ENCODE data around the gene CDHR5.

CDHR5 gene

GRCh38 chr11:624705-625635 lies at the start of gene CDHR5:
CDHR5 (minus strand) TSS chr11:624955; CDS start chr11:624902, 53 bp downstream.
- no peak within 1 kb of the TSS for H3K4me3 ChIP-seq (replicated peaks; ENCODE audit: low read depth, low read length)
- DNase-seq (ENCODE audit: low read depth): no peak
- TF ChIP-seq, protein P1, sequence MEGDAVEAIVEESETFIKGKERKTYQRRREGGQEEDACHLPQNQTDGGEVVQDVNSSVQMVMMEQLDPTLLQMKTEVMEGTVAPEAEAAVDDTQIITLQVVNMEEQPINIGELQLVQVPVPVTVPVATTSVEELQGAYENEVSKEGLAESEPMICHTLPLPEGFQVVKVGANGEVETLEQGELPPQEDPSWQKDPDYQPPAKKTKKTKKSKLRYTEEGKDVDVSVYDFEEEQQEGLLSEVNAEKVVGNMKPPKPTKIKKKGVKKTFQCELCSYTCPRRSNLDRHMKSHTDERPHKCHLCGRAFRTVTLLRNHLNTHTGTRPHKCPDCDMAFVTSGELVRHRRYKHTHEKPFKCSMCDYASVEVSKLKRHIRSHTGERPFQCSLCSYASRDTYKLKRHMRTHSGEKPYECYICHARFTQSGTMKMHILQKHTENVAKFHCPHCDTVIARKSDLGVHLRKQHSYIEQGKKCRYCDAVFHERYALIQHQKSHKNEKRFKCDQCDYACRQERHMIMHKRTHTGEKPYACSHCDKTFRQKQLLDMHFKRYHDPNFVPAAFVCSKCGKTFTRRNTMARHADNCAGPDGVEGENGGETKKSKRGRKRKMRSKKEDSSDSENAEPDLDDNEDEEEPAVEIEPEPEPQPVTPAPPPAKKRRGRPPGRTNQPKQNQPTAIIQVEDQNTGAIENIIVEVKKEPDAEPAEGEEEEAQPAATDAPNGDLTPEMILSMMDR (IDR thresholded peaks at IDR 0.05; ENCODE audit: low read length, missing control alignments): no peak

DNA sequence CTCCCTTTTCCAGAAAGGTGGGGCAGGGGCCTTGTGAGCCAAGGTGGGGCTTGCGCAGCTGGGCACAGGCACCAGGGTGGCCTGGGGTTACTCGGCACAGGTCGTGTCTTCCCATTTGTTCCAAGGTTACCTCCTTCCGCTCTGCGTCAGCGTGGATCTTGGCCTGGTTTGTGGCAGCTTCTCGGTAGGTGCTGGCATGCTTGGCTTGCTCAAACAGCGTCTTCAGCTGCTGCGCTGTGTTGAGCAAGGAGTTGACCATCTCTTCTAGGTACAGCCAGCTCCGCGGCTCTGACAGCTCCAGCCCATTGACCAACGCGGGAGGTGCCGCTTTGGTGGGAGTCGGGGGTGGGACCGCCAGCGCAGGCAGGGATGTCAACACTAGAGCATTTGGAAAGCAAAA lies 49.7 kb upstream of the CDHR5 start:
- no peak for DNase-seq (ENCODE audit: low read depth)
- TF ChIP-seq, protein P1 (IDR thresholded peaks at IDR 0.05; ENCODE audit: low read length, missing control alignments): no peak
- H3K4me3 ChIP-seq (replicated peaks; ENCODE audit: low read depth, low read length): no peak overlapping the region

DNA sequence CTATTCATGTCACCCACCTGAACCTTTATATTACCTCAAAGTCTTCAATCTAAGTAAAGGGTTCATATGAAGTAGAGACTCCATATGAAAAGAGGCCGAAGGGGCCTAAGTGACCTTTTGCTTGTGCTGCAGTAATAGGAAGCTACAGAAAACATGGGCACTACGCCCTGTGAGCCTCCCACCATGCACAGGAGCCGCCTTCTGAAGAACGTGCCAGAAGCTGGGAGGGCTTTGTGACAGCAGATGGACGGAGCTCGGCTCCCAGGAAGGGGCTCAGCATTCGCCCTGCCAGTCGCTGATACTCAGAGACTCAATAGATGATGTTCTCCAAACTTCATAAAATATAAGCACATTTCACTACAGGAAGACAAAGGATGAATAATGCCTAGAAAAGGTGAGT lies 49.1 kb upstream of the CDHR5 start:
- H3K4me3 ChIP-seq (replicated peaks; ENCODE audit: low read depth, low read length): no peak overlapping the region
- DNase-seq (ENCODE audit: low read depth): no peak
- TF ChIP-seq, protein P1 (IDR thresholded peaks at IDR 0.05; ENCODE audit: low read length, missing control alignments): no peak

- H3K4me3 ChIP-seq (replicated peaks; ENCODE audit: low read depth, low read length): no peak overlapping the region
- TF ChIP-seq, protein P1 (IDR thresholded peaks at IDR 0.05; ENCODE audit: low read length, missing control alignments): no peak
- peak; percentile 5 for DNase-seq (ENCODE audit: low read depth)
Observed at GRCh38 chr11:665704-666281, 41.0 kb upstream of the CDHR5 start.

GRCh38 chr11:665062-665703 lies 40.4 kb upstream of the CDHR5 start:
- H3K4me3 ChIP-seq (replicated peaks; ENCODE audit: low read depth, low read length): no peak overlapping the region
- no peak for DNase-seq (ENCODE audit: low read depth)
- TF ChIP-seq, protein P1 (IDR thresholded peaks at IDR 0.05; ENCODE audit: low read length, missing control alignments): no peak

DNA sequence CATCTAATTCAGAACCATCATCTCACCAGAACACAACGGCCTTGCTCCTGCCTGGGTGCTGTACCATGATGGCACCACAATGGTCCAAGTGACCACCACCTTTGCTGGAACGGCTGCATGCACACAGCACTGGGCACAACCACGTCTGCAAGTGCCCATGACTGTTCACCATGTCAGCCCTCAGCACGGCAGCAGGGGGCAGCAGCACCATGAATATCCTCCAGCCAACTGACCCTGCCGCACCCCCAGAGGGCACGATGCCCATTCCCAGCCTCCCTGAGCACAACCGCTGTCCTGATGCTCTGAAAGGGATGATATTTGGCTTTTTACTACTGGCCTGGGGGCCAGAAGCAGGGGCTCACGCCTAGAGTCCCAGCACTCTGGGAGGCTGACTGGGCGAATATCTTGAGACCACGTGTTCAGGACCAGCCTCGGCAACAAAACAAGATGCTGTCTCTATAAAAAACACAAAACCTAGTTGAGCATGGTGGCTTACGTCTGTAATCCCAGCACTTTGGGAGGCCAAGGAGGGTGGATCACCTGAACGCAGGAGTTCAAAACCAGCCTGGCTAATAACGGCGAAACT lies 38.0 kb upstream of the CDHR5 start:
- DNase-seq (ENCODE audit: low read depth): peak; percentile 63
- TF ChIP-seq, protein P1 (IDR thresholded peaks at IDR 0.05; ENCODE audit: low read length, missing control alignments): peak; percentile 68

More for the DNA sequence above, 38.0 kb upstream of the CDHR5 start:
- H3K4me3 ChIP-seq (replicated peaks; ENCODE audit: low read depth, low read length): no peak overlapping the region
